OCI-LY3 (cell line): Measurements from ENCODE around the gene MTMR6.
"Not testable (repeated sequence)": the region's sequence is repeated elsewhere in the genome, so short reads cannot be mapped to it uniquely, and the experiment has no call there.

ENCODE experiments used
- H2AFZ ChIP-seq: fragments of 200-600, 300-600 bp; shearing (Covaris generic); 2 replicates; pipeline ENCODE4 v1.6.0; 2014; ENCODE audit warnings: antibody characterized with exemption, low read depth, low read length
- H3K27ac ChIP-seq: fragments of 200-600, 300-600 bp; sonication (generic); 2 replicates; pipeline ENCODE4 v1.5.1; 2014; ENCODE audit warnings: mild to moderate bottlenecking, low read length, moderate library complexity, mixed read lengths
- H3K27me3 ChIP-seq: fragments of 200-600, 300-600 bp; sonication (generic); 2 replicates; pipeline ENCODE4 v1.6.1; 2014; ENCODE audit warnings: low read depth, low read length, mixed read lengths
- H3K36me3 ChIP-seq: fragments of 200-600, 300-600 bp; sonication (generic); replicated peaks from 2 replicates; pipeline ENCODE3; 2014; ENCODE audit warnings: low read depth, low read length, mixed read lengths
- H3K4me1 ChIP-seq: fragments of 300-600, 200-600 bp; sonication (generic); 2 replicates; pipeline ENCODE4 v1.6.1; 2014; ENCODE audit warnings: low read length, mixed read lengths
- H3K4me2 ChIP-seq: fragments of 200-600, 300-600 bp; sonication (generic); 2 replicates; pipeline ENCODE4 v1.6.1; 2014; ENCODE audit warnings: low read length, mixed read lengths
- H3K4me3 ChIP-seq: fragments of 300-600, 200-600 bp; sonication (generic); 2 replicates; pipeline ENCODE4 v1.5.1; 2014; ENCODE audit warnings: antibody characterized with exemption, mild to moderate bottlenecking, low read length, moderate library complexity
- H3K79me2 ChIP-seq: fragments of 300-600, 200-600 bp; shearing (Covaris generic); 2 replicates; pipeline ENCODE4 v1.6.1; 2014; ENCODE audit warnings: mild to moderate bottlenecking, low read length, mixed read lengths
- H3K9ac ChIP-seq: fragments of 300-600, 200-600 bp; shearing (Covaris generic); 2 replicates; pipeline ENCODE4 v1.6.0; 2014; ENCODE audit warnings: mild to moderate bottlenecking, low read length, moderate library complexity
- H3K9me3 ChIP-seq: fragments of 200-600, 300-600 bp; shearing (Covaris generic); 2 replicates; pipeline ENCODE4 v1.6.1; 2014; ENCODE audit warnings: low read length, mixed read lengths; ENCODE audit not compliant: insufficient read depth
- H4K20me1 ChIP-seq: fragments of 200-600, 300-600 bp; sonication (generic); 2 replicates; pipeline ENCODE4 v1.6.1; 2016; ENCODE audit warnings: low read length, mixed read lengths; ENCODE audit not compliant: insufficient read depth
- EZH2phosphoT487 ChIP-seq: fragments of 200-600 bp; shearing (Covaris generic); IDR thresholded peaks from 2 replicates; pipeline ENCODE4 v1.6.1; 2018; ENCODE audit warnings: antibody characterized with exemption, mixed run types, low read depth
- TF ChIP-seq, protein P1 (sequence below): fragments of 200-600, 300-600 bp; sonication (generic); IDR thresholded peaks from 2 replicates; pipeline ENCODE4 v1.5.1; 2014; ENCODE audit warnings: antibody characterized with exemption, low read length, low read depth

Gene MTMR6

DNA sequence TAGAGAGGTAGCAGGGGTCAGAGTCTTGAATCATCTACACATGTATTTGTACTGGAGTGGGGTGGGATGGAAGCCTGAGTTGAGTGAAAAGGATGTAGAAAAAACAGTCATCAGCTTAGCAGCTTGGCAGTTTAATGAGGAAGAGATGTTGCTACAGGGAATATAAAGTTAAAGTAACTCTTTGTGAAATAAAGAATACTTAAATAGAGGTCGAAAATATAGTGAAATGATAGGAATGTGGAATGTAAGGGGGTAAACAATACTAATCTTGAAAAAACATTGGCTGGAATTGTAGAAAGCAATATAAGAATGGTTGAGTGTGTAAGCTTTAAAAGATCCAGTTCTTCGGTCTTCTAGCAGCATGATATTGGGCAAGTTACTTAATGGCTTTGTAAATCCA is 36.8 kb upstream of the MTMR6 start:
- TF ChIP-seq, protein P1, sequence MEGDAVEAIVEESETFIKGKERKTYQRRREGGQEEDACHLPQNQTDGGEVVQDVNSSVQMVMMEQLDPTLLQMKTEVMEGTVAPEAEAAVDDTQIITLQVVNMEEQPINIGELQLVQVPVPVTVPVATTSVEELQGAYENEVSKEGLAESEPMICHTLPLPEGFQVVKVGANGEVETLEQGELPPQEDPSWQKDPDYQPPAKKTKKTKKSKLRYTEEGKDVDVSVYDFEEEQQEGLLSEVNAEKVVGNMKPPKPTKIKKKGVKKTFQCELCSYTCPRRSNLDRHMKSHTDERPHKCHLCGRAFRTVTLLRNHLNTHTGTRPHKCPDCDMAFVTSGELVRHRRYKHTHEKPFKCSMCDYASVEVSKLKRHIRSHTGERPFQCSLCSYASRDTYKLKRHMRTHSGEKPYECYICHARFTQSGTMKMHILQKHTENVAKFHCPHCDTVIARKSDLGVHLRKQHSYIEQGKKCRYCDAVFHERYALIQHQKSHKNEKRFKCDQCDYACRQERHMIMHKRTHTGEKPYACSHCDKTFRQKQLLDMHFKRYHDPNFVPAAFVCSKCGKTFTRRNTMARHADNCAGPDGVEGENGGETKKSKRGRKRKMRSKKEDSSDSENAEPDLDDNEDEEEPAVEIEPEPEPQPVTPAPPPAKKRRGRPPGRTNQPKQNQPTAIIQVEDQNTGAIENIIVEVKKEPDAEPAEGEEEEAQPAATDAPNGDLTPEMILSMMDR = no peak
- TF ChIP-seq EZH2phosphoT487 = no peak

DNA sequence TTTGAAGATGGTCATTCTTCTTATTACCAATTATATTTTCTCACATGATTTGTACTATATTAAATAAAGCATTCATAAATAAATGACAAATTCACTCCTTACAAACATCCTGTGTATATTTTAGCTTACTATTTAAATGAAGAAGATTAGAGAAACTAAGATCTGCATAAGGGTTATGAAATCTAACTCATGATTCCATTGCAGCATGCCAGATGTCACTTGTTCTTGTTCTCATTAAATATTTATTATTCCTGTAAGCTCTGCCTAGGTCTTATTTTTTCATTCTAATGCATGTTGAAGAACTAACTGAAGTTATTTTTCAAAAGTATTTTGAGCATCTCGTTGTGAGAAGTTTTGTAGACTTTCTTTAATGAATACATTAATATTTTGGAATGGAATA is 32.5 kb upstream of the MTMR6 start:
- Histone ChIP-seq H3K27me3 (no peaks in the 10 kb centered on the region), H3K4me1 (no peaks in the 10 kb centered on the region), H3K79me2 (peaks cover 30% of the 10 kb centered on the region), H3K4me2 (no peak overlapping the region), H3K27ac (no peak overlapping the region), H3K9ac (no peak overlapping the region), H3K4me3 (no peak overlapping the region), H4K20me1 (peaks cover 5% of the 10 kb centered on the region; the same call in 1 of the 2 replicates), H3K9me3 (no peaks in the 10 kb centered on the region), H3K36me3 (peaks cover 80% of the 10 kb centered on the region), H2AFZ (no peak overlapping the region)
- TF ChIP-seq, protein P1 = no peak
- no peak for TF ChIP-seq EZH2phosphoT487

More for the DNA sequence above, 36.8 kb upstream of the MTMR6 start:
- Histone ChIP-seq H4K20me1 (no peaks in the 10 kb centered on the region), H3K4me2 (no peak overlapping the region), H3K79me2 (no peaks in the 10 kb centered on the region), H3K27me3 (no peaks in the 10 kb centered on the region), H3K27ac (no peak overlapping the region), H2AFZ (no peak overlapping the region), H3K36me3 (peaks cover 79% of the 10 kb centered on the region), H3K9ac (no peak overlapping the region), H3K9me3 (no peaks in the 10 kb centered on the region), H3K4me1 (no peaks in the 10 kb centered on the region), H3K4me3 (no peak overlapping the region)

DNA sequence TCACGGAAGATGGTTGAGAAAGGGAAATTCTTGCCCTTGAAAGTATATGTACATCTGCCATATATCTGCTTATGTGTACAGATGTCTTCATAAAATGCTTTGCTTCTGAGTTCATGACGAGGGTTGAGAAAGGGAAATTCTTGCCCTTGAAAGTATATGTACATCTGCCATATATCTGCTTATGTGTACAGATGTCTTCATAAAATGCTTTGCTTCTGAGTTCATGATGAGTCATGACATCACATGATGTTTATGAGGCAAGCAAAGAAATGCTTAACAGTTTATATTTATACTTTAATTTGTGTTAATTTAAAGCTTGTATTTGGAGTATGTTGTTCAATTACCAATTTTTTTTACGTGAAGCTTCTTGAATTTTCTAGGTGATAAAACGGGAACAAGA is 31.7 kb upstream of the MTMR6 start:
- not testable (repeated sequence) for H3K4me3 ChIP-seq, H3K4me1 ChIP-seq, H3K4me2 ChIP-seq, H3K9ac ChIP-seq, H3K27me3 ChIP-seq, H3K27ac ChIP-seq, H2AFZ ChIP-seq, H4K20me1 ChIP-seq, H3K9me3 ChIP-seq
- peaks cover 30% of the 10 kb centered on the region for H3K79me2 ChIP-seq
- peaks cover 76% of the 10 kb centered on the region for H3K36me3 ChIP-seq

GRCh38 chr13:25310891-25311290 is 23.6 kb upstream of the MTMR6 start:
- Histone ChIP-seq H3K9me3 (no peaks in the 10 kb centered on the region), H3K4me3 (no peak overlapping the region), H3K4me1 (no peaks in the 10 kb centered on the region), H3K9ac (no peak overlapping the region), H4K20me1 (peaks cover 3% of the 10 kb centered on the region; the same call in 1 of the 2 replicates), H3K79me2 (peaks cover 49% of the 10 kb centered on the region), H2AFZ (no peak overlapping the region), H3K36me3 (peaks cover 66% of the 10 kb centered on the region), H3K27me3 (no peaks in the 10 kb centered on the region), H3K27ac (no peak overlapping the region), H3K4me2 (no peak overlapping the region)
- no peak for TF ChIP-seq EZH2phosphoT487
- TF ChIP-seq, protein P1 = no peak
